ENCODE data around the gene FAXC.

The FAXC gene

DNA sequence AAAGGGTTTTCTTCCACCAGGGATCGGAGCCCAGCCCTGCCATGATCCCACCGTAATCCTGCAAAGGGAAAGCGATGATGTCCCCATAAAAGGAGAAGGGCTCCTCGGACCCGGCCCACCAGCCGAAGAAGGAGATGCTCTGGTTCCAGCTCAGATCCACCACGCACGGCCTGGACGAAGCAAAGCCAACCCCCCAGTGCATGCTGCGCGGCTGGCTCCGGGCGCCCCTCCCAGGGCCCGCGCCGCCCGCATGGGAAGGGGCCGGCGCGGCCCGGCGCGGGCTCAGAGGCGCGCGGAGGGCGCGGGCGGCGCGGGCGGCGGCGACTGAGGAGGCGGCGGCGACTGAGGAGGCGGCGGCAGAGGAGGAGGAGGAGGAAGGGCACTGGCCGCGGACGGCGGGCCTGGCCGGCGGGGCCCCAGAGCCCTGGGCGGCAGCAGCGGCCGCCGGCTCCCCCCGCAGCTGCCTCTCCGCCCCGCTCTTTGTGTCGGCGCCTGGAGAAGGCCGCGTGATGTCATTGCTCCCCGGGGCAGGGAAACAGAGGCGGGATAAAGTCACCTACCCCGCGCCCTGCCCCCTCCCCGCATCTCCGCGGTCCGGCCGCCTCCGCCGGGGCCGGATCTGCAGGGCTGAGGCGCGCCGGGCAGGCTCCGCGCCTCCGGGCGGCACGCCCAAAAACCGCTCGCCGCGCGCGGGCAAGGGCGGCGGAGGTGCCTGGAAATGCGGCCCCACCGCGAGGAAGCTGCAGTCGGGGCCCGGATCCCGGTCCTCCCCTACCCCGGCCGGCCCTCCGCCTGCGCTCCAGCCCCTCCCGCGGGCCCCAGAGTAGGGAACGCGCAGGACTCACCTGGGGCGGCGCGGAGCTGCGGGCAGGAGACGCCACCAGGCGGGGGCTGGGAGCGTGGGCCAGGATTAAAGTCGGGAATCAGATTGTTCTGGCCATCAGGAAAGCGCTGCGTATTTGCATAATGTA is at the start of gene FAXC:
Gene FAXC (minus strand): TSS at position 504 of the 971 bp plus-strand sequence. CDS start 302 bp downstream, at position 202.
- peak; percentile 5 to 20 for DNase-seq

DNA sequence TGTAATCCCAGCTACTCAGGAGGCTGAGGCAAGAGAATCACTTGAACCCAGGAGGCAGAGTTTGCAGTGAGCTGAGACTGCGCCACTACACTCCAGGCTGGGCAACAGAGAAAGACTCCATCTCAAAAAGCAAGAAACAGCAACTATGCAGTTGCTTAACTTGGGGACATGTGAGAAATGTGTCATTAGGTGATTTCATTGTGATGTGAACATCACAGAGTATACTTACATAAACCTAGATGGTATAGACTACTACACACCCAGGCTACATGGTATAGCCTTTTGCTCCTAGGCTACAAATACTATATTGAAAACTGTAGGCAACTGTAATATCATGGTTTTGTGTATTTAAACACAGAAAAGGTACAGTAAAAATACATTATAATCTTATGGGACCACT is 47.8 kb upstream of the FAXC start:
- no peak for DNase-seq

DNA sequence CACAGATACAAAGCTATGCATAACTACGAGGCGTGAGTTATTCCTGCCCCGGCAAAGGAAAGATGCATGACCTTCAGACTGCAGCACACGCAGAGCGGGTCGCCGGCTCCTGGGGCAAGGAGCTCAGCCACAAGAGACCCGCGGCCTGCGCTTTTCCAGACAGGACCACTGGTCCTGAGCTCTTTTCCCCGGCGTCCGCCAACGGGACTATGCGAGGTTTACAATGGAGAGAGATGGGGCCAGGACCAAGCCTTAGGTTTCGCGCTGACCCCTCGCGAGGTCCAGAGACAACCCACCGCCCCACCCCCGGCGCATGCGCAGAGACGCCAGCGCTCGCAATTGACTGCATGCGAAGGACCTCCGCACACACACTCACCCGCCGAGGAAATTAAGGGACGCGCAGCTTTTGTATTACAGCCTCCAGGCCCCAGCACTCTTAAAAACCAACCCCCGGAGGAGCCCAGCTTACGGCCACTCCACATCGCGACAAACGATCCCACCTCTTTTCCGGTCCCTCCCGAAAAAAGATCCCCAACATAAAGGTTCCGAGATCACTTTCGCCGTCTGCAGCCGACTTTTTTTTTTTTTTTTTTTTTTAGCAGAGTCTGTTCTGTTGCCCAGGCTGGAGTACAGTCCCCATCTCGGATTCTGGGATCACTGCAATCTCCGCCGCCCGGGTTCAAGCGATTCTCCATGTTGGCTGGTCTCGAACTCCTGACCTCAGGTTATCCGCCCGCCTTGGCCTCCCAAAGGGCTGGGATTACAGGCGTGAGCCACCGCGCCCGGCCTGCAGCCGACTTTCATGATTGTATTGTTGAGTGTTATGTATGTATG is 44.4 kb upstream of the FAXC start, which contains the start of gene COQ3:
Gene COQ3 (minus strand): TSS at position 498 of the 834 bp plus-strand sequence. CDS start 16 bp downstream, at position 482.
- DNase-seq: peak; percentile 67 to 68

DNA sequence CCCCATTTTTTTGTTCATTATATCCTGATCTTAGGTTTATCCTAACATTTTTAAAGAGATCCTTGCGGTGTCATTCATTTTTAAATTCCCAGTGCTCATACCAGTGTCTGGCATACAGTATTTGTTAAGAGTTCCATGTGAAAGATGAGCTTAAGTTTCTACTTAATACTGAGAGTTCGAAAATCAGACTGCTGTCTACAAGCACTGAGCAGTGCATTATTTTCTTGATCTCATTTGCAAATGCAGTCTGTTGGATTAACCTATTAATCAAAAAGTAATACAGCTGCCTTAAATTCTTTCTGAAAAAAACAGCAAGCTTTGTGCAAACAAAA is 43.9 kb upstream of the FAXC start:
- DNase-seq: no peak

DNA sequence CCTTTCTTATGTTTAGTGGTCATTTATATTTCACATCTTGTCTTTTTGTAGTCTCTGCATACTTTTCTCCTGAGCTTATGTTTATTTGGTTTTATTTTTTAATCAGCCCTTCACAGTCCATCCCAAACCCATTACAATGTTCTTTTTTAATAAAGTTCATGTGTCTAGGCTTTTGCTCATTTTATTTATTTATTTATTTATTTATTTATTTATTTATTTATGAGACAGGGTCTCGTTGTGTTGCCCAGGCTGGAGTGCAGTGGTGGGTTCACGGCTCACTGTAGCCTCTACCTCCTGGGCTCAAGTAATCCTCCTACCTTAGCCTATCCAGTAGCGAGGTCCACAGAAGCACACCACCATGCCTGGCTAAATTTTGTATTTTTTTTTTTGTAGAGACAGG is 41.4 kb upstream of the FAXC start:
- no peak for DNase-seq

DNA sequence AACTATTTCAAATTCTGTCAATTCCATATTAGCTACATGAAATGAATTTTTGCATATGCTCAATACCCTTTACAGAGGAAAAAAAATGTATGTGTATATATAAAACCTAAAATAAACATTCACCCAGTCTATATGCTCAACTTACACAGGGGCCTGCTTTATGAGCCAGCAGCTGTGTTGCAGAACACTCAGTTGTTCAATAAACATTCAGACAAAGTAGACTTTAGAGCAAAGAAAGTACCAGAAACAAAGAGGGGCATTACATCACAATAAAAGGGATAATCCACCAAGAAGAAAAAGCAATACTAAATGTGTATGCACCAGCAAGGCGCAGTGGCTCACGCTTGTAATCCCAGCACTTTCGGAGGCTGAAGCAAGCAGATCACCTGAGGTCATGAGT is 35.0 kb upstream of the FAXC start:
- no peak for DNase-seq

DNA sequence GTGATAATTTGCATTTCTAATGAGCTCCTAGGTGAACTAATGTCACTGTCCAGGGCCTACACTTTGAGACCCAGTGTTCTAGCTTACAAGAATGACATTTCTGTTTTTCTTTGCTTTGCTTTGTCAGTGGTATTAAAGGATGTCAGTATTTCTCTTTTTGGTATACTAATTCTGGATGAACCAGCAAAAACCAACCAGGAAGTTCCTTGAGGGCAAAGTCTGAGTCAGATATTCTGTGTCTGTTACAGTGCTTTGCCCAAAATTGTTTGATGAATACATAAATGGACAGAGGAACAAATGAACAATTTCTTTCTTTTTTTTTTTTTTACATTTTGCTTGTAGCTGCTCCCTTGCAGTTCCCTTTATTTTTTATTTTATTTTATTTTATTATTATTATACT is 29.2 kb upstream of the FAXC start:
- no peak for DNase-seq

DNA sequence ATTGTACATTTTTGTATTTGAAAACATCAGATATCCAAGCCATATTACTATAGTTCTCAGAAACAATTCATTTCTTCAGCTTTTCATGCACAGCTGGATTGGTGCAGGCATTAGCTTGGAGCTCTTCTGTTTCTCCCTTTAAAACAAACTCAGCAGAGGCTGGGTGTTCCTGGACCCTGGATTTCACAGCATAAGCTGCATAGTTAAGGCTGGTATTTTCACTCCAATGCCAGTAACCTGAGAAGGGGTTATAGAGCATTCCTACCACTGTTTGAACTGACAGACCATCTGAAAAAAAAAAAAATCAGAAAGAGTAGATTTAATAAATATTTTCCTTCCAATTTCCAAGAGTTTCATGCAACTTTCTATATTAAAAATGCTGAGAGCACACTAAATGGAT is 20.1 kb upstream of the FAXC start:
- DNase-seq: no peak

DNA sequence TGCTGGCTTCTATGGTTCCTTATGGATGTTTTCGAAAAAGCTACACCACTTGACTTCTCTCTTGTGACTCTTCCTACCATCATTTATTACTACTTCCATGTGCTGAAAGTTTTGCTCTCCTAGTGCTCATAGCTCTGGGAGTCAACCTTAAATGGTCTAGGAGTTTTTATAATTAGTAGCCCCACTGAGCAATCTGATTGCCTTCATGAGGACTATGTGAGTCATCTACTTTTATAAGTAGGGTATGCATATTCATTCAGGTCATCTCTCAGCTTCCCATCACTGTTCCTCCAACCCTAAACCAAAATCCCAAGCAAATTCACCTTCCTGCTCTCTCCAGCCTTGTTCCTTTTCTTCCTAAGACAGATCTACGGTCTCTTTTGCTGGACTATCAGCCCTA is 17.4 kb upstream of the FAXC start:
- DNase-seq: no peak

DNA sequence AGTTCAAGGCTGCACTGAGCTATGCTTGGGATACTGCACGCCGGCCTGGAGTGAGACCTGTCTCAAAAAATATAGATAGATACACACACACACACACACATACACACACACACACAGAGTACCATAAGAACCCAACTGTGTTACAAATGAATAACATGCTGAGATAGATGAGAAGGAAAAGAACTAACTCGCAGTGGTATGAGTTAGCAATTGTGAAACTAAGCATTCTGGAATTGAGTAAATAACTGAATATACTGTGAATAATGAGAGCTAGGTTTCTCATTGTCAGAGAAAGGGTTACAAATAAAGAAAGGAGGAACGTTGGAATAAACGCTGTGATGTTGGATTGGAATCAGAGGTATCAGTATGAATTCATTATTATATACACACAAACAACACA is 14.6 kb upstream of the FAXC start:
- DNase-seq: no peak

DNA sequence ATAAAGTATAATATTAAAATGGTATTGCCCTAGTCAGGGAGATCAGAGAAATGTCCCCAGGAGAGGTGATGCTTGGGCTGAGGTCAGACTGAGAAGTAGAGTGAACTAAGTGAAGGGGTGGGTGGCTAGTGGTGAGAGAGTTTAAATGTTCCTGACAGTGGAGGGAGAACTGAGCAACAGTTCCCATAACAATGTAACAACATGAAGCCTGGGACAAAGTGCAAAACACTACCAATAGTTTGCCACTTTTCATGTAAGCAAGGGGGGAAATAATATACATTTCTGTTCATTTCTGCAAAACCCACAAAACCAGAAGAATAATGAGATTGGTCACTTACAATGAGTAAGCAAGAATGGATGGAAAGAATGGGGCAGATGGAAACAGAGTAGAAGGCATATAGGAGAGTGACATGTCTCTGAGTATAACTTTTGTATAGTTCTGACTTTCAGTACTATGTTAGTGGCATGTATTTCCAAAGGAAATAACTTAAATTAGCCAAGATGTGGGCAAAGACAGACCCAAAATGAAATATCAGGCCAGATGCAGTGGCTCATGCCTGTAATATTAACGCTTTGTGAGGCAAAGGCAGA is 13.3 kb upstream of the FAXC start:
- DNase-seq: no peak

DNA sequence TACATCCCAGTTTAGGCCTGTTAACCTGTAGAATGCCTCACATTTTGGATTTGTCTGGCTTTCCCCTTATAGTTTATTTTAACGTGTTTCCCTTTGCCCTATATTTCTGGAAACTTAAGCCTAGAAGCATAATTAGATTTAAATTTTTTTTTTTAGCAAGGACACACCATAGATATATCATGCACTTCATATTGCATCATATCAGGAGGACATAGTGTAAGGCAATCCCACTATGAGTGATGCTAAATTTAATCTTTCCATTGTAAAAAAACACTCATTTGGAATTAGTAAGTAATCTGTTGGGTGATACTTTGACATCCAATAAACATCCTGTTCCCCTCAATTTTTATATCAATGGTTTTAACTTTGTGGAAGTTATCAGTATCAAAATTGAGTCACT is 10.3 kb upstream of the FAXC start:
- no peak for DNase-seq

DNA sequence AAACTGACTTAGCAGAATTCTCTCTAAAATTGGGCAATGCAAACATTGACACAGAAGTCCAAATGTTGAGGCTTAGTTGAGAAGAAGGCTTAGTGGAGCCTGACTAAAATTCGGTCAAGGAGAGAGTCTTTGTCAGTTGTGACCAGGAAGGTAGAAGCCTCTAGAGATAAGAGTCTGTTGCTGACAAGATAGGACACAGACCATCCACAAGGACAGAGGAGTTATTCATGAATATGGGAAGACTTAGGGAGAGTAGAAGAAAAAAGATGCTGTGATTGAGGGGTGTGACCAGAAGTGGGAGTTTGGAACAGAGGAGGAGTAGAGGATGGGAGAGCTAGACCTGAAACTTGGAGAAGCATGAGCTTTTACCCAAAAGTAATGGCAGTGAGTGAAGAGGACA is 7.2 kb upstream of the FAXC start:
- no peak for DNase-seq

DNA sequence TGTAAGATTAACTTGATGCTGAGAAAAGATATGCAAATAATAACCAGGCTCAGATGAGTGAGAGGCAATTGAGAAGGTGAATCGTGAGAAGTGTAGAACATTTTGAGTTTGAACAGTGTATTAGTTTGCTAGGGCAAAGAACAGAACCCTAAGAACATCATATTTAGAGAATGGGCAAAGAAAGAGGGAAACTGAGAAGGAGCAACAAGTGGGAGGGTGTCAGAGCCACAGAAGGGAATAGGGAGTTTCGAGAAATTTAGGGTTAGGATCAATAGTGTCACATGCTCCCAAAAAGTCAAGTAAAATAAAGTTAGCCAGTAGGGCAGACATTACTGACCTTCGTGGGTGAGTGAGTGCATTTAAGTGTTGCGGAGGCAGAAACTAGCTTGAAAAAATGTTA is 5.5 kb upstream of the FAXC start:
- no peak for DNase-seq

DNA sequence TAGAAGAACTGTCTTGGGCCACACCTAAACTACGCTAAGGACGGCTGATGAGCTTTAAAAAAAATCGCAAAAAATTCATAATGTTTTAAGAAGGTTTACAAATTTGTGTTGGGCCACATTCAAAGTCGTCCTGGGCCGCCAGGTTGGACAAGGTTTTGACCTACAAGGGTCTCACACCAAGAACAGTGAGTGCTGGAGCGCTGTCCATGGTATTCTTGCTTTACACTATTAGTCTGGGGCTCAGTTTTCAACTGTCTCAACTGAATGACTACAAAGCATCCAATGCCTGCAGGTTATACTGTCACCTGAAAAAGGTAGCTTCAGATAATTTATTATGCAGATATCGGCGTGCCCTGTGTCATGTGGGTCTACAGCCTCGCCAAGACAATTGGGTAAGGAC is 3.7 kb upstream of the FAXC start:
- DNase-seq: no peak

DNA sequence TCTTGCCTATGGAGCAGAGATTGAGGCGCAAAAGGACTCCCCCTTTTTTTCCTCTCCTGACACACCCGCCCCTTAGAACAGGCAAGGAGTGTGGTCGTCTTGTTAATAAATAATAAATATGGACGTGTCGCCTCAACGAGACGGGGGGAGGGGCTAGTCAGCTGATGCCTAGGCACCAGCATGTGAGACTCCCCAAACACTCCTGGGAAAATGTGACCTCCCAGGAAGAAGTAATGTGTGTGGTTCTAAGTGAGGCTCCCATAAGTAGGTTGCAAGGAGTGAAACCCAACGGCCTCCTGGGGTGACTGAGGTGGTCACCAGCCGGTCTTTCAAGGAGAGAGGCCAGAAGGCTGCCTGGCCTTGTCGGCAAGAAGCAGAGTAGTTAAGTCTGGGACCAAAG is 1.1 kb upstream of the FAXC start:
- no peak for DNase-seq

DNA sequence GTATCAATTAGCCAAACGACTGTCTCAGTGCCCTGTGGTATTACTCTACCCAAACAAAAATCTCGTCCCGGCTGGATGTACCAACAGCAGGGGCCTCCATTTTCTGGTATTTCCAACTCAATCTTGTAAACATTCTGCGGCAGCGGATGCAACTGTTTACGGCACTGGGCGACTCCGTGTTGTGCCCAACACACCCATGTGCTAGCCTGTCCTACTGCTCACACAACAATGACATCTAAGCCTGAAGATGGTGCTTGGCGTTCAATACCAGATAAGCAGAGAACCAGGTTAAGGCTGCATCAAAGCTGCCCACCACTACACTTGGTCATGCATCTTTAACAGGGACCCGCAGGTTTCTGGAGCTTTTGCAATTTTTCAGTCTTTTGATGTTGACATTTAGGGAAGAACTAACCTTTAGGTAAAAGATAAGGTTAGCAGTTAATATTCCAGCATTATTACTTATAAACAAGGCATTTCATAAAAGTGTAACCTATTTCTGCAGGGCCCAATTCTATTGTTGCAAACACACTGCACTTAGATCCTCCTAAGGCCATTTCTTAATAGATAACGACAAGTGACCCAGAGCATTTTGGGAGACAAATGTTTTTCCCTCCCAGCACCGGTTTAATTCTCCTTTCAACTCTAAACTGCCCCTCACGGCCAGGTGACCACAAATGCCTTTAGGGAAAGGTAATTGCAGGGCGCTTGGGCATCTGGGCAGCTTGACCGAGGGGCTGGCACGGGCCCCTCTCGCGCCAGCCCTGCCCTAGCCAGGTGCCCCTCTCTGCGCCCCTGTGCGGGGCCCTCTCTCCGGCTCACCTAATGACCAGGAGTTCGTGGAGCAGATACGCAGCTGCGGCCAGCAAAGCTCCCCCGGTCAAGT is 945 bp downstream of the FAXC start:
- no peak for DNase-seq

DNA sequence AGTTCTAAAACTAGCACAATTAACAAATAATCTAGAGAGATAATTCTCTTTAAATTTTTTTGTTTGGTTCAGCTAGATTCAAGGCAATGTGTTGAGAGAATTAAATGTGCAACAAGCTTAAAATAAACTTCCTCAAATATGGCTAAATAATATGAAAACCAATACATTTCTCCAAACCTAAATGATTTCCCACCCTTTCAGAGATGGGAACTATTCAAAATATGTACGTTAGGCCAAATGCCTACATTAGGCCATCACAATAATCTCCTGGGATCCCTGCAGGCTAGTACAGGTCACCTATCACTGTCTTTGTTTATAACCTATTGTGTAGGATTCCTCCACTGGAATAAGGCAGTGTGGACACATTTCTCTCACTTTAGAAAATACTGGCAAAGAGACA is 1.7 kb downstream of the FAXC start:
- DNase-seq: no peak

DNA sequence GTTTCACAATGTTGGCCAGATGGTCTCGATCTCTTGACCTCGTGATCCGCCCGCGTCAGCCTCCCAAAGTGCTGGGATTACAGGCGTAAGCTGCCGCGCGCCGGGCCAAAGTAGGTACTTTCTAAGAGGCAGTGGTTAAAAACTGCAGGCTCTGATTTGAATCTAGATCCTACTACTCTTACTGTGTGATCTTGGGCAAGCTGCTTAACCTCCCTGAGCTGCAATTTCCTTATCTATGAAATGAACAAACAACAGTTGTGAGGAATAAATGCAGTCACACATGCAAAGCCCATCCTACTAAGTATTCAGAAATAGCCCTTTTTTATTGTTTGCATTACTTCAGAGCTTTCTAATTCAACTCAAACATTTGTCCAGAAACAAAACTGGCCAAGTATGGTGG is 2.9 kb downstream of the FAXC start:
- DNase-seq: no peak

DNA sequence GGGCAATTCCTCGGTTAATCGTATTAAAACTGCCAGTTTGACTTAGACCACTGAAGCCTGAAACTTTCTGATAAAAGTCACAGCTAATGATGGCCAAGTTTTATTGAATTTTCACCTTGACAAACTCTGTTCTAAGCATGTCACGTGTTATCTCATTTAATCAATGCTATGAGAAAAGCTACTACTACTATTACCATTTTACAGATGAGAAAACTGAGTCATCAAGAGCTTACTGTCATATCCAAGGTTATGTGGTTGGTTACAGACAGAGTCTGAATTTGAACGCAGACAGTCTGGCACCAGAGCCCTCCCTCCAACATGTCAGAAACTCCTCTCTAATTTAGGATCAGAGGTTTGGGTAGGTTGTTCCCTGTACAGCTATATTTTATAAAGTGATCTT is 4.3 kb downstream of the FAXC start:
- DNase-seq: no peak

DNA sequence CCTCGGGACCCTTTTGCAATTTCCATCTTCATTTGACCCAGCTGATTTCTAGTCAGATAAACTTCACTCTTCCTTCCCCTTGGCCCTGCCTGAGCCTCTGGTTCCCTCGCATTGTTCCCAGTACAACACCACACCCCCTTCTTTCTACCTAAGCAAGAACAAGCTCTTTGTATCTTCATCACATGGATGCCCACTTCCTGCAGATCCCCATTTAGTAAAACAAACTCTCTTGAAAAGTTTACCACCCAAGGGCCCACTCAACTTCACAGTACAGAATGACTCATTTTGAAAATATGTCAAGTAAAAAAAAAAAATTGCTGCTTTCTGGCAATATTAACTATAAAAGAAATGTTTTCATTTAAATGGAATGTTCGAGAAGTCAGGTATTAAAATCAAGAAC is 5.2 kb downstream of the FAXC start:
- DNase-seq: no peak

DNA sequence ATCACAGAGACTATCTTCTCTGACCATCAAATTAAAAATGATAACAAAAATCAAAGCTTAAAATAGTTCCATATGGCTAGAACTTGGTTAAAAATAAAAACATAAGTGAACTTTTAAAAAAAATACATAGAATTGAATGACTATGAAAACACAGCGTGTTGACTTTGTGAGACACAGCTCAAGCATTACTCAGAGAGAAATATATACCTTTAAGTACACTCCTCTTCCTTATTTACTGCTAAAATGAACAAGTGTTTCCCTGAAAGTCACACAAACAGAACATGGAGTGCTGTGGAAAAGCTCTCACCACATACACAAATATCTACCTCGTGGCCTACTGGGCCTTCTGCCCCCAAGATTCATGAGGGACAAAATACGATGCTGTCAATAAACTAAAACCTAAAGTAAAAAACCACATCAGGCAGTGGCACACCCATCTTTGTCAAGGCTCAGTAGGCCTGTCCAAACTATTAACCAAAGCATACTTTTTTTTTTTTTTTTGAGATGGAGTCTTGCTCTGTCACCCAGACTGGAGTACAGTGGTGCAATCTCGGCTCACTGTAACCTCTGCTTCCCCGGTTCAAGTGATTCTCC is 7.5 kb downstream of the FAXC start:
- no peak for DNase-seq
